HL-60 (cell line): Measurements from ENCODE around the gene HUNK.

Experiments
- CTCF ChIP-seq: IDR thresholded peaks from one replicate; pipeline ENCODE4 v1.5.1; 2011; ENCODE audit warnings: low read length, control low read depth, inconsistent platforms; ENCODE audit not compliant: insufficient read depth
- GABPA ChIP-seq: IDR thresholded peaks from 2 replicates; pipeline ENCODE4 v1.6.1; 2012; ENCODE audit warnings: low read depth
- POLR2AphosphoS5 ChIP-seq: IDR thresholded peaks from 2 replicates; pipeline ENCODE4 v1.6.1; 2012; ENCODE audit warnings: low read depth
- REST ChIP-seq: IDR thresholded peaks from 2 replicates; pipeline ENCODE4 v1.6.1; 2012; ENCODE audit warnings: low read depth; ENCODE audit not compliant: insufficient replicate concordance

GRCh38 chr21:32034850-32035249 is 162.0 kb downstream of the HUNK start:
- TF ChIP-seq CTCF = no peak
- TF ChIP-seq POLR2AphosphoS5 = no peak
- TF ChIP-seq REST = no peak
- TF ChIP-seq GABPA = no peak
